K562 (cell line): ENCODE results near the gene CBFA2T3. TPM values are rescaled to one million over a fixed set of nuclear protein-coding genes. Genes with fewer than 3 reads are reported as not detected.

Experiments
- ATAC-seq: fragments of 200-7000 bp; cut with Tn5 transposase; 3 replicates; pipeline ENCODE4 v1.9.1; 2020; ENCODE audit warnings: moderate library complexity
- BruUV-seq: library from RNA; stranded (reverse); fragments of 400-500 nt; replicated peaks from 2 replicates; lab custom pipeline; 2021; lab: Mats Ljungman, UMichigan
- CTCF ChIA-PET: fragments of 300-600 bp; formaldehyde crosslinking; extraction: SDS; loops from one replicate; lab custom pipeline; 2021; ENCODE audit warnings: low intra/inter-chr PET ratio; lab: Yijun Ruan, JAX
- POLR2A ChIA-PET: fragments of 300-600, 350-650 bp; sonication (Branson Sonifier 250); formaldehyde crosslinking; extraction: SDS; loops from one replicate; lab custom pipeline; 2021; ENCODE audit warnings: antibody characterized with exemption, inconsistent platforms; lab: Yijun Ruan, JAX
- DNase-seq, 4 experiments: peaks; one replicate each; pipeline versions ENCODE4 v3.0.0 to v3.0.0-alpha.2; 2011 to 2018; ENCODE audit warnings: low spot score in 3 of 4, mixed read lengths in 3 of 4; ENCODE audit errors: extremely low read depth in 1 of 4
- FAIRE-seq: peaks from 2 replicates; lab custom pipeline; 2011; peaks lifted over from hg19 to GRCh38; lab: Jason Lieb, UNC
- H2AFZ ChIP-seq: 2 replicates; pipeline ENCODE4 v1.6.0; 2011; ENCODE audit warnings: low read depth, low read length, control low read depth, inconsistent platforms
- H3K27ac ChIP-seq: fragments of 200-600 bp; 3 replicates; pipeline ENCODE4 v1.8.0; 2011; ENCODE audit warnings: low read depth, mild to moderate bottlenecking, control low read depth, inconsistent platforms, low read length, moderate library complexity, mixed read lengths; ENCODE audit errors: extremely low read depth
- H3K27me3 ChIP-seq, 2 experiments: fragments of 300-600 bp in 1 of 2; 2 replicates in 1 of 2; 3 replicates in 1 of 2; pipeline versions ENCODE4 v1.6.0 to v1.8.0; 2011; ENCODE audit warnings: inconsistent platforms in 2 of 2, low read length in 2 of 2, mild to moderate bottlenecking in 1 of 2, mixed read lengths in 1 of 2, moderate library complexity in 1 of 2; ENCODE audit not compliant: control insufficient read depth in 2 of 2, insufficient read depth in 2 of 2
- H3K36me3 ChIP-seq: fragments of 300-600 bp; 3 replicates; pipeline ENCODE4 v1.8.0; 2011; ENCODE audit warnings: mild to moderate bottlenecking, low read length, inconsistent platforms; ENCODE audit not compliant: control insufficient read depth, insufficient read depth
- H3K4me1 ChIP-seq, 2 experiments: fragments of 200-600 bp in 1 of 2; replicated peaks in 1 of 2; 2 replicates in 1 of 2; 3 replicates in 1 of 2; pipeline versions ENCODE4 v1.5.1 to v1.8.0; 2011; ENCODE audit warnings: inconsistent platforms in 2 of 2, low read length in 2 of 2, mild to moderate bottlenecking in 1 of 2, mixed read lengths in 1 of 2, moderate library complexity in 1 of 2; ENCODE audit not compliant: control insufficient read depth in 2 of 2, insufficient read depth in 2 of 2
- H3K4me2 ChIP-seq: 2 replicates; pipeline ENCODE4 v1.6.1; 2011; ENCODE audit warnings: low read length, control low read depth, inconsistent platforms, mixed read lengths; ENCODE audit not compliant: insufficient read depth
- H3K4me3 ChIP-seq: fragments of 200-600 bp; sonication (generic), shearing (Covaris generic); 2 replicates; pipeline ENCODE4 v1.5.1; 2016; ENCODE audit warnings: control low read depth, inconsistent platforms
- H3K79me2 ChIP-seq: fragments of 200-600 bp; 3 replicates; pipeline ENCODE4 v1.8.0; 2011; ENCODE audit warnings: low read length, inconsistent platforms; ENCODE audit not compliant: control insufficient read depth, insufficient read depth
- H3K9ac ChIP-seq, 2 experiments: 2 replicates each; pipeline versions ENCODE4 v1.6.0 to v1.6.1; 2011; ENCODE audit warnings: low read depth in 2 of 2, low read length in 2 of 2, control low read depth in 1 of 2, inconsistent platforms in 1 of 2, mild to moderate bottlenecking in 1 of 2, mixed read lengths in 1 of 2; ENCODE audit not compliant: insufficient read depth in 1 of 2
- H3K9me1 ChIP-seq: one replicate; pipeline ENCODE4 v1.6.0; 2011; ENCODE audit warnings: inconsistent platforms, mild to moderate bottlenecking, low read length, moderate library complexity; ENCODE audit not compliant: control insufficient read depth, insufficient read depth
- H3K9me3 ChIP-seq: replicated peaks from 2 replicates; pipeline ENCODE4 v1.5.1; 2011; ENCODE audit warnings: low read depth, low read length, inconsistent platforms; ENCODE audit not compliant: control insufficient read depth, insufficient read depth
- H4K20me1 ChIP-seq: replicated peaks from 2 replicates; pipeline ENCODE4 v1.6.1; 2011; ENCODE audit warnings: low read length, inconsistent platforms, mixed read lengths; ENCODE audit not compliant: control insufficient read depth, insufficient read depth
- BCOR ChIP-seq: fragments of 450-650 bp; IDR thresholded peaks from 2 replicates; pipeline ENCODE4 v1.6.1; 2016
- CEBPG ChIP-seq, 3 experiments: fragments of 200-800 bp in 1 of 3; sonication (Bioruptor generic) in 1 of 3; sonication (generic) in 1 of 3; formaldehyde crosslinking in 1 of 3; IDR thresholded peaks in 2 of 3; conservative IDR thresholded peaks in 1 of 3; 2 replicates each; pipeline versions ENCODE4 v1.6.1 to v1.8.0; 2016 to 2022; ENCODE audit warnings: missing compliant biosample characterization in 2 of 3, missing genetic modification characterization in 2 of 3, mild to moderate bottlenecking in 1 of 3, missing genetic modification reagents in 1 of 3
- CHAMP1 ChIP-seq: fragments of 450-650 bp; IDR thresholded peaks from 2 replicates; pipeline ENCODE4 v1.6.1; 2016; ENCODE audit warnings: mild to moderate bottlenecking
- KDM1A ChIP-seq, 2 experiments: fragments of 450-650 bp; IDR thresholded peaks; 2 replicates each; pipeline ENCODE4 v1.6.1; 2016; ENCODE audit warnings: mild to moderate bottlenecking in 2 of 2
- NR2F6 ChIP-seq: fragments of 450-650 bp; formaldehyde crosslinking; IDR thresholded peaks from 2 replicates; pipeline ENCODE4 v1.4.0; 2020; ENCODE audit warnings: mild to moderate bottlenecking
- PKNOX1 ChIP-seq: fragments of 450-650 bp; IDR thresholded peaks from 2 replicates; pipeline ENCODE4 v1.6.1; 2016
- POLR2A ChIP-seq: fragments of 450-650 bp; conservative IDR thresholded peaks from 2 replicates; pipeline ENCODE4 v1.6.1; 2016
- POLR2G ChIP-seq: fragments of 200-400 bp; formaldehyde crosslinking; IDR thresholded peaks from 2 replicates; pipeline ENCODE4 v1.6.1; 2017; ENCODE audit warnings: low read depth, mild to moderate bottlenecking, antibody characterized with exemption, low read length, moderate library complexity
- RBM22 ChIP-seq: fragments of 200-400 bp; formaldehyde crosslinking; IDR thresholded peaks from 2 replicates; pipeline ENCODE4 v1.6.1; 2018; ENCODE audit warnings: low read length, low read depth; ENCODE audit not compliant: poor library complexity, severe bottlenecking
- SLC30A9 ChIP-seq: fragments of 250-450 bp; sonication (Bioruptor Pico); IDR thresholded peaks from 2 replicates; pipeline ENCODE4 v1.8.0; 2022; ENCODE audit warnings: mild to moderate bottlenecking, moderate library complexity
- SMC3 ChIP-seq: conservative IDR thresholded peaks from 2 replicates; pipeline ENCODE4 v1.6.1; 2011; ENCODE audit warnings: low read depth, low read length, improper control_type of control experiment; ENCODE audit not compliant: insufficient read depth
- ZKSCAN8 ChIP-seq: fragments of 200-800 bp; sonication (Bioruptor generic); IDR thresholded peaks from 2 replicates; pipeline ENCODE4 v1.6.1; 2016; ENCODE audit warnings: missing genetic modification characterization, missing compliant biosample characterization
- ZNF146 ChIP-seq: IDR thresholded peaks from one replicate; pipeline ENCODE4 v1.6.1; 2018; ENCODE audit warnings: missing compliant biosample characterization; ENCODE audit not compliant: unreplicated experiment
- whole genome bisulfite sequencing: fragments of 100-300 bp; shearing (Covaris generic); methylation state at CpG from one replicate; pipeline ENCODE4 v1.1.6; 2016; ENCODE audit warnings: low coverage, mixed read lengths; ENCODE audit not compliant: insufficient coverage; ENCODE audit errors: missing lambda C conversion rate; 5-methylcytosine and 5-hydroxymethylcytosine counted together
- in situ Hi-C: fragments of 300-500 bp; cut with MboI; formaldehyde crosslinking; loops from 4 replicates; pipeline ENCODE4 v1.15.0; 2018; ENCODE audit warnings: inconsistent platforms, mixed read lengths
- intact Hi-C: fragments of 100-400 bp; cut with micrococcal nuclease; formaldehyde crosslinking; loops from 2 replicates; pipeline ENCODE4 v1.14.2; 2022
- polyA plus RNA-seq, 8 experiments: library from polyadenylated mRNA; depleted of rRNA in 4 of 8; stranded (reverse) in 5 of 8; unstranded in 3 of 8; fragments of >200 nt; fragmentation: Nextera tagmentation in 2 of 8; fragmentation: Illumina TruSeq in 1 of 8; extraction: Ambion mirVana in 2 of 8; extraction: Trizol in 1 of 8; gene quantifications; 2 replicates each; pipeline versions ENCODE4 v1.2.1 to v1.2.3, GENCODE V29; 2011 to 2014; ENCODE audit warnings: inconsistent platforms in 1 of 8, missing spikeins in 1 of 8
- total RNA-seq, 7 experiments: library from RNA; depleted of rRNA in 6 of 7; stranded (reverse); fragments of >200 nt in 6 of 7; fragmentation: Illumina TruSeq in 2 of 7; extraction: Trizol in 2 of 7; gene quantifications; 2 replicates each; pipeline versions ENCODE4 v1.2.1 to v1.2.3, GENCODE V29; 2011 to 2021; ENCODE audit warnings: low replicate concordance in 1 of 7

The CBFA2T3 gene
- total and polyA plus RNA-seq, 9 of the 15 experiments (the other 6 are each of a cell fraction or from before 2014, with no cell fraction given): 2.3 to 145 (median 6.7) TPM

GRCh38 chr16:88960516-88960915, 16.5 kb downstream of the CBFA2T3 start:
- ATAC-seq (no peak), DNase-seq (no peak), FAIRE-seq (no peak)
- ChIA-PET POLR2A (no interaction called here), CTCF (no interaction called here)
- intact Hi-C loops (no loop called here), in situ Hi-C loops (no loop called here)
- no peak overlapping the region for H3K27ac ChIP-seq
- TF ChIP-seq POLR2G (0 out of 2 replicates have a peak, but pooled peaks have one; percentile 3), KDM1A (IDR thresholded peaks at IDR 0.05) (peak in 1 of 2 experiments; percentile 24; a peak in 1 of 4 replicates), POLR2A (no peak), BCOR (0 out of 2 replicates have a peak, but pooled peaks have one; percentile 9), ZNF146 (CRISPR knock-in tag) (no peak), NR2F6 (CRISPR knock-in tag) (no peak)
- no TSS peak for BruUV-seq
- H2AFZ ChIP-seq: no peak overlapping the region
- H3K4me1 ChIP-seq: peaks cover 21 to 49% of the 10 kb centered on the region in 2 experiments; a peak in 4 of 5 replicates
- peaks cover 91% of the 10 kb centered on the region for H3K36me3 ChIP-seq
- no peaks in the 10 kb centered on the region for H3K27me3 ChIP-seq
- H3K79me2 ChIP-seq: peaks cover 95% of the 10 kb centered on the region
- H3K4me2 ChIP-seq: no peak overlapping the region
- H3K9me3 ChIP-seq: peaks cover 2% of the 10 kb centered on the region; the same call in 1 of the 2 replicates
- H3K9ac ChIP-seq: no peak overlapping the region
- no peak overlapping the region for H3K4me3 ChIP-seq
- 85% methylated on average over 3 of the region's 3 CpGs for WGBS
- peaks cover 36% of the 10 kb centered on the region for H4K20me1 ChIP-seq
- peaks cover 8% of the 10 kb centered on the region for H3K9me1 ChIP-seq

DNA sequence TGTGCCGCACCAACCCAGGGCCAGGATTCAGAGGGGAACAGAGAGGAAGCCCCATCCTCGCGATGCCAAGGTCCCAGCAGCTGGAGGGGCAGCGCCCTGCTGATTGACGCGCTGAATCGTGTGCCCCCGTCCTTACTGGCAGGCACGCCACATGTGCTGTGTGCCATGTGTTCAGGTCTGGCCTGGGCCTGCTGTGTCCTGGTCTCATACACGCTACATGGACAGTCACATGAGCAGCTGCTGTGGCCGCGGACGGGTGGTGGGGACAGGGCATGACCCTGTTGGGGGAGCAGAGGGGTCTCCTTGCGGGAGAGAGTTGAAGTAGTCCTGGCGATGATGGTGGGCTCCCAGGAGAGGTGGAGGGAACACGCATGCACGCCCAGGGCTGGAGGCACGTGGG, 18.0 kb downstream of the CBFA2T3 start:
- peaks cover 8% of the 10 kb centered on the region for H3K9me1 ChIP-seq
- CTCF ChIA-PET: no interaction called here
- 96% methylated on average over 16 of the region's 18 CpGs for WGBS
- H3K27me3 ChIP-seq: no peaks in the 10 kb centered on the region
- intact Hi-C loops: no loop called here
- H3K79me2 ChIP-seq: peaks cover 84% of the 10 kb centered on the region
- H2AFZ ChIP-seq: no peak overlapping the region
- H3K9ac ChIP-seq: no peak overlapping the region
- no peak for ATAC-seq
- peaks cover 2% of the 10 kb centered on the region; the same call in 1 of the 2 replicates for H3K9me3 ChIP-seq
- DNase-seq: no peak
- no peak overlapping the region for H3K4me2 ChIP-seq
- no peak overlapping the region for H3K4me3 ChIP-seq
- POLR2A ChIA-PET: interaction anchor here (0.5 to 0.6 kb wide), 2 partner anchors 85 to 219 kb away, joined by 3 to 4 read pairs; no protein-coding TSS in a partner anchor
- BruUV-seq: no TSS peak
- peaks cover 31% of the 10 kb centered on the region; the same call in 1 of the 2 replicates for H4K20me1 ChIP-seq
- peaks cover 21 to 52% of the 10 kb centered on the region in 2 experiments; a peak in 4 of 5 replicates for H3K4me1 ChIP-seq
- FAIRE-seq: no peak
- no peak overlapping the region for H3K27ac ChIP-seq
- in situ Hi-C loops: no loop called here
- H3K36me3 ChIP-seq: peaks cover 78% of the 10 kb centered on the region
- TF ChIP-seq SMC3 (no peak), SLC30A9 (no peak), CEBPG (CRISPR knock-in tag; IDR thresholded peaks at IDR 0.05) (no peak), CEBPG (tag; conservative IDR thresholded peaks at IDR 0.05 in 1 of 2, IDR thresholded peaks at IDR 0.05 in 1 of 2) (no peak), ZKSCAN8 (CRISPR knock-in tag) (no peak), RBM22 (peak; percentile 41), POLR2G (peak; percentile 77), CHAMP1 (no peak), PKNOX1 (no peak)
